ENCODE measurements around the gene TEF.

- TF ChIP-seq CTCF (conservative IDR thresholded peaks at IDR 0.05) (no peak), ZFX (IDR thresholded peaks at IDR 0.05) (no peak)
Observed at GRCh38 chr22:41341012-41341411, 40.7 kb upstream of the TEF start.
